Retinal pigment epithelial cell (primary cell): ENCODE data around the gene AIG1.
A peak's percentile ranks its signal among the peaks of the same experiment; 100 is the strongest.
"Not testable (repeated sequence)": the region's sequence is repeated elsewhere in the genome, so short reads cannot be mapped to it uniquely, and the experiment has no call there.

Experiments used
- DNase-seq: peaks from one replicate; pipeline ENCODE4 v3.0.0-alpha.2; 2010; ENCODE audit warnings: low read depth
- H3K4me3 ChIP-seq: 2 replicates; pipeline ENCODE4 v1.5.1; 2011; ENCODE audit warnings: mild to moderate bottlenecking, low read length, control low read depth, moderate library complexity
- CTCF ChIP-seq: conservative IDR thresholded peaks from 2 replicates; pipeline ENCODE4 v1.5.1; 2011; ENCODE audit warnings: low read depth, low read length, control low read depth, inconsistent platforms

The AIG1 gene

GRCh38 chr6:143333749-143334520, 273.2 kb downstream of the AIG1 start:
- TF ChIP-seq CTCF, result no peak
- no peak overlapping the region for H3K4me3 ChIP-seq
- DNase-seq, result no peak

- H3K4me3 ChIP-seq, result no peak overlapping the region
- no peak for DNase-seq
- TF ChIP-seq CTCF, result no peak
These were observed 275.2 kb downstream of the AIG1 start for GRCh38 chr6:143335865-143336264.

GRCh38 chr6:143336446-143337152, 275.9 kb downstream of the AIG1 start:
- no peak for DNase-seq
- no peak for TF ChIP-seq CTCF

GRCh38 chr6:143337201-143337949, 276.7 kb downstream of the AIG1 start:
- no peak overlapping the region for H3K4me3 ChIP-seq
- no peak for DNase-seq
- TF ChIP-seq CTCF, result peak; percentile 62

More at GRCh38 chr6:143336446-143337152, 275.9 kb downstream of the AIG1 start:
- no peak overlapping the region for H3K4me3 ChIP-seq

- DNase-seq, result no peak
- TF ChIP-seq CTCF, result no peak
- no peak overlapping the region for H3K4me3 ChIP-seq
These were observed 278.5 kb downstream of the AIG1 start for GRCh38 chr6:143339223-143339622.

GRCh38 chr6:143345477-143345876, 284.8 kb downstream of the AIG1 start:
- not testable (repeated sequence) for DNase-seq, H3K4me3 ChIP-seq

- H3K4me3 ChIP-seq, result no peak overlapping the region
- no peak for TF ChIP-seq CTCF
- no peak for DNase-seq
These were observed 285.3 kb downstream of the AIG1 start for GRCh38 chr6:143346004-143346403.
